GM18873 (cell line): ENCODE data around the gene LSM14B.

ENCODE experiments used
- ATAC-seq: cut with Tn5 transposase; IDR thresholded peaks from one replicate; pipeline ENCODE4 v1.9.1; 2021; ENCODE audit warnings: mild to moderate bottlenecking, moderate library complexity, moderate number of reproducible peaks; ENCODE audit not compliant: unreplicated experiment, low FRiP score

Gene LSM14B

DNA sequence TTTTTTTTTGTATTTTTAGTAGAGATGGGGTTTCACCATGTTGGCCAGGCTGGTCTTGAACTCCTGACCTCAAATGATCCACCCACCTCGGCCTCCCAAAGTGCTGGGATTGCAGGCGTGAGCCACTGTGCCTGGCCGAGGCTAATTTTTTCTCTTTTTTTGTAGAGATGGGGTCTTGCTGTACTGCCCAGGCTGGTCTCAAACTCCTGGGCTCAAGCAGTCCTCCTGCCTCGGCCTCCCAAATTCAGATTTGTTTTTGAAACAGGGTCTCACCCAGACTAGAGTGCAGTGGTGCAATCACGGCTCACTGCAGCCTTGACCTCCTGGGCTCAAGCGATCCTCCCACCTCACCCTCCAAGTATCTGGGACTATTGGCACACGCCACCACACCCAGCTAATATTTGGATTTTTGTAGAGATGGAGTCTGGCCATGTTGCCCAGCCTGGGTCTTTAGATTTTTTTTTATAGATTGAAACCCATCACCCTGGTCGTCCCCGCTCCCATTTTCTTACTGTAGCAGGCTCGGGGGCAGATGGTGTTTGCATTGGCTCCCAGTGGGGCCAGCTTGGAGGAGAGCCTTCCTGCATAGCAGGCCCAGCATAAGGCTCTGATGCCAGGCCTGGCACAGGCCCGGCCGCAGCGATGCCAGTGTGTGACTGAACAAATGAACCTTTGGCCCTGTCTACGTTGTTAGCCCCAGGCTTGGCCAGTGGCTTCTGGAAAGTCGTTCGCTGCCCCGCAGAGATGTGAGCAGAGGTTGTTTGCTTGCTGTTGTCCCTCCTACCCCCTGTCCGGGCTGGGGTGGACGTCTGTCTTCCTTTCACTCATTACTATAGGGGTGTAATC, 56.3 kb downstream of the LSM14B start:
- no peak for ATAC-seq

DNA sequence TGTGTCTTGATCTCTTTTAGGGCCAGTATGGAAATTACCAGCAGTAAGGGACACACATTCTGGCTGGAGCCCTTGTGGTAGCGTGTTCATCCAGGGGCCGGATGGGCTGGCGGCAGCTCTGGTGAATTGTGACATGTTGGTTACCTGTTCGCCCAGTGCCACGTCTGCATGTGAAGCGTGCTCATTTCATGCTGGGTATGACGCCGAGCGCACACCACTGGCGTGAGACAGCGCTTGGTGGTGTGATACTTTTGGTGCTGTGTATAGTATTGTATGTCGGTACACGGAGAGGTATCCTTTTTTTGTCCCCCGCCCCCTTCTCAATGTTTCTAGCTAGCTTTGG, 56.9 kb downstream of the LSM14B start:
- no peak for ATAC-seq

GRCh38 chr20:62181808-62182207, 59.5 kb downstream of the LSM14B start:
- ATAC-seq = no peak

DNA sequence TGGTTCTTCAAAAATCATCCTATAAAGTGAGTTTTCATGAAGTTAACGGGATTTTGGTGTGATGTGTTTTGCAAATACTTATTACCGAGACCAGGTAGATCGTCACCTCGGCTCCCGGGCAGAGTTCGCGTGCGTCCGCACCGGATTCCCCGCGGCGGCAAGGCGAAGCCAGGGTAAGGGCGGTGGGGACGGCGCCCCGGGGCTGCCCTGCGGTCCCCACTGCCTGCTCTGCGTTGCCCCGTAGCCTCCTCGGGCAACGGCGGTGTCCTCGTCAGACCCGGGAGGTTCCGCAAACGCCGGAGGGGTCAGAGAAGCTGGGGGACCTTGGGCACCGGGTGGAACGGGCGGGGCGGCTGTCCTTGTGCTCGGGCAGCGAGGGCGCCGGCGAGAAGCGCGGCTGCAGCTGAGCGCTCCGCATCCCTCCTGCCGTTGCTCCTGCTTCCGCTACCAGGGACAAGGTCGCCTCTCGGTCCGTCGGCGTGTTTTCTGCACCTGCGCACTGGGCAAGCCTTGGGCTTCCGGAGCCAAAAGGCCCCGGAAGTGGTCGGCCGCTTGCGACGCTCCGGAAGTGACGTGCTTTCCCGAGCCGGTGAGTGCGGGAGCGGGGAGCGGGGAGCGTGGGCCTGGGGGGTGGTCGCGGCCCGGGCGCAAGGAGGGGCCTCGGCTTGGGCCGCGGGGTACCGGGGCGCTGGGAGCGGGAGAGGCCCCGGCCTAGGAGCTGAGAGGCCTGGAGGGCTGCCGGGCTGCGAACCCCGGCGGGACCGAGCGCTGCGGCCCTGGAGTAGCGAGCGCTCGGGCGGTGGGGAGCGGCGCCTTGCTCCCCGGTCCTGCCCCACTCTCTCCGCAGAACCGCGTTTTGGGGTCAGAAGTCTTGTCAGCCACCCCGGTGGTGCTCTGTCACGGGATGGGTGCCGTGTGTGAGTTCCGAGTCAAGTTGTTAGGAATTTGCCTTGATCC, 60.5 kb downstream of the LSM14B start, which contains the start of gene MTG2:
Gene MTG2, plus strand, starts transcription at position 560 of the 957 bp plus-strand sequence. CDS start 10,393 bp downstream, outside the sequence.
- peak; percentile 83 for ATAC-seq

- no peak for ATAC-seq
These were observed 61.3 kb downstream of the LSM14B start for GRCh38 chr20:62183426-62184142.
